Activated CD8-positive, alpha-beta T cell treated with anti-CD3 and anti-CD28 coated beads, Interleukin-2, amount 10 ng/mL, durations not matched to agents 7 days and 5 days (primary cell): ENCODE results near the gene AP4S1. TPM values are rescaled to one million over a fixed set of nuclear protein-coding genes. Genes with fewer than 3 reads are reported as not detected.
"Not testable (repeated sequence)": the region's sequence is repeated elsewhere in the genome, so short reads cannot be mapped to it uniquely, and the experiment has no call there.

Source experiments
- ATAC-seq: fragments of 150-1000 bp; cut with Tn5 transposase; one replicate; pipeline ENCODE4 v1.10.0; 2021; ENCODE audit warnings: moderate library complexity
- CTCF ChIA-PET: fragments of 350-600 bp; sonication (Branson Sonifier 250); formaldehyde crosslinking; loops from one replicate; lab custom pipeline; 2021; ENCODE audit warnings: antibody characterized with exemption; lab: Charles Lee
- POLR2A ChIA-PET: fragments of 350-600 bp; sonication (Branson Sonifier 250); formaldehyde crosslinking; loops from one replicate; lab custom pipeline; 2021; ENCODE audit warnings: antibody characterized with exemption; lab: Charles Lee
- DNase-seq: peaks from one replicate; pipeline ENCODE4 v3.0.0-alpha.2; 2020
- H3K27ac Mint-ChIP-seq: one replicate; pipeline ENCODE4 v1.8.0; 2021; ENCODE audit warnings: mild to moderate bottlenecking, mixed read lengths
- H3K27me3 Mint-ChIP-seq: one replicate; pipeline ENCODE4 v1.8.0; 2021; ENCODE audit warnings: low read depth, mixed read lengths
- H3K36me3 Mint-ChIP-seq: one replicate; pipeline ENCODE4 v1.8.0; 2021; ENCODE audit warnings: low read depth, mixed read lengths
- H3K4me1 Mint-ChIP-seq: one replicate; pipeline ENCODE4 v1.8.0; 2021; ENCODE audit warnings: low read depth, mixed read lengths
- H3K4me3 Mint-ChIP-seq: one replicate; pipeline ENCODE4 v1.8.0; 2021; ENCODE audit warnings: mild to moderate bottlenecking, mixed read lengths
- H3K9me3 Mint-ChIP-seq: one replicate; pipeline ENCODE4 v1.8.0; 2022; ENCODE audit warnings: mixed read lengths; ENCODE audit not compliant: insufficient read depth
- total RNA-seq, 2 experiments: library from RNA; stranded (reverse); gene quantifications; one replicate each; pipeline ENCODE4 v1.2.3, GENCODE V29; 2021

Gene AP4S1
- total RNA-seq, 2 experiments from 2014 or later = 7.6 to 7.7 TPM

- DNase-seq = no peak
- ChIA-PET POLR2A (interaction anchor here (0.9 kb wide), 1 partner anchor 32 kb away, joined by 4 read pairs; the partner anchor contains the start of gene STRN3), CTCF (interaction anchor here (0.7 to 1.8 kb wide), 4 partner anchors 9 to 277 kb away, joined by 3 to 4 read pairs (median 3); no protein-coding TSS in a partner anchor)
- H3K4me1 Mint-ChIP-seq = peaks cover 14% of the 10 kb centered on the region
- H3K36me3 Mint-ChIP-seq = peaks cover 30% of the 10 kb centered on the region
- H3K27me3 Mint-ChIP-seq = no peaks in the 10 kb centered on the region
- ATAC-seq = no peak
- H3K4me3 Mint-ChIP-seq = no peak overlapping the region
- H3K27ac Mint-ChIP-seq = no peak overlapping the region
- peaks cover 14% of the 10 kb centered on the region for H3K9me3 Mint-ChIP-seq
Measured at GRCh38 chr14:30994681-30995620, 30.5 kb upstream of the AP4S1 start.

- no peak overlapping the region for H3K4me3 Mint-ChIP-seq
- ChIA-PET CTCF (interaction anchor here (0.7 to 1.8 kb wide), 4 partner anchors 10 to 277 kb away, joined by 3 to 4 read pairs (median 3); no protein-coding TSS in a partner anchor), POLR2A (interaction anchor here (0.9 kb wide), 1 partner anchor 31 kb away, joined by 4 read pairs; the partner anchor contains the start of gene STRN3)
- H3K27me3 Mint-ChIP-seq = no peaks in the 10 kb centered on the region
- H3K9me3 Mint-ChIP-seq = peaks cover 14% of the 10 kb centered on the region
- peaks cover 35% of the 10 kb centered on the region for H3K36me3 Mint-ChIP-seq
- H3K27ac Mint-ChIP-seq = no peak overlapping the region
- no peak for DNase-seq
- H3K4me1 Mint-ChIP-seq = peaks cover 14% of the 10 kb centered on the region
- ATAC-seq = no peak
Measured at GRCh38 chr14:30995689-30996088, 29.8 kb upstream of the AP4S1 start.

GRCh38 chr14:30996892-30997659 is 28.4 kb upstream of the AP4S1 start:
- H3K27ac Mint-ChIP-seq = no peak overlapping the region
- peaks cover 12% of the 10 kb centered on the region for H3K4me1 Mint-ChIP-seq
- H3K36me3 Mint-ChIP-seq = peaks cover 44% of the 10 kb centered on the region
- H3K9me3 Mint-ChIP-seq = peaks cover 14% of the 10 kb centered on the region
- ATAC-seq = no peak
- DNase-seq = no peak
- ChIA-PET CTCF (no interaction called here), POLR2A (no interaction called here)
- H3K4me3 Mint-ChIP-seq = no peak overlapping the region
- no peaks in the 10 kb centered on the region for H3K27me3 Mint-ChIP-seq

GRCh38 chr14:30998100-30998706 is 27.2 kb upstream of the AP4S1 start:
- ChIA-PET CTCF (interaction anchor here (0.9 kb wide), 1 partner anchor 18 kb away, joined by 5 read pairs; no protein-coding TSS in a partner anchor), POLR2A (no interaction called here)
- Mint-ChIP-seq H3K27ac (no peak overlapping the region), H3K36me3 (peaks cover 48% of the 10 kb centered on the region), H3K4me3 (no peak overlapping the region), H3K27me3 (no peaks in the 10 kb centered on the region), H3K9me3 (peaks cover 14% of the 10 kb centered on the region), H3K4me1 (peaks cover 19% of the 10 kb centered on the region)
- no peak for ATAC-seq
- no peak for DNase-seq

GRCh38 chr14:30999038-30999773 is 26.2 kb upstream of the AP4S1 start:
- H3K27me3 Mint-ChIP-seq = no peaks in the 10 kb centered on the region
- H3K4me1 Mint-ChIP-seq = peaks cover 22% of the 10 kb centered on the region
- H3K4me3 Mint-ChIP-seq = no peak overlapping the region
- H3K27ac Mint-ChIP-seq = no peak overlapping the region
- ChIA-PET CTCF (no interaction called here), POLR2A (no interaction called here)
- ATAC-seq (no peak), DNase-seq (no peak)
- H3K36me3 Mint-ChIP-seq = peaks cover 52% of the 10 kb centered on the region
- peaks cover 14% of the 10 kb centered on the region for H3K9me3 Mint-ChIP-seq

GRCh38 chr14:31000629-31001338 is 24.7 kb upstream of the AP4S1 start:
- DNase-seq (no peak), ATAC-seq (no peak)
- Mint-ChIP-seq H3K9me3 (peaks cover 14% of the 10 kb centered on the region), H3K4me3 (no peak overlapping the region), H3K36me3 (peaks cover 56% of the 10 kb centered on the region), H3K4me1 (peaks cover 19% of the 10 kb centered on the region), H3K27me3 (no peaks in the 10 kb centered on the region), H3K27ac (no peak overlapping the region)
- ChIA-PET POLR2A (no interaction called here), CTCF (no interaction called here)

GRCh38 chr14:31001339-31001658 is 24.1 kb upstream of the AP4S1 start:
- CTCF ChIA-PET = no interaction called here
- Mint-ChIP-seq H3K4me1 (peaks cover 16% of the 10 kb centered on the region), H3K27me3 (no peaks in the 10 kb centered on the region), H3K36me3 (peaks cover 58% of the 10 kb centered on the region), H3K4me3 (no peak overlapping the region), H3K9me3 (peaks cover 14% of the 10 kb centered on the region), H3K27ac (no peak overlapping the region)
- no peak for DNase-seq
- ATAC-seq = no peak
- POLR2A ChIA-PET = no interaction called here

- ATAC-seq = no peak
- no peak overlapping the region for H3K4me3 Mint-ChIP-seq
- no peak for DNase-seq
- ChIA-PET CTCF (no interaction called here), POLR2A (no interaction called here)
- H3K36me3 Mint-ChIP-seq = peaks cover 47% of the 10 kb centered on the region
- H3K4me1 Mint-ChIP-seq = peaks cover 12% of the 10 kb centered on the region
- H3K27ac Mint-ChIP-seq = no peak overlapping the region
- H3K27me3 Mint-ChIP-seq = no peaks in the 10 kb centered on the region
- peaks cover 12% of the 10 kb centered on the region for H3K9me3 Mint-ChIP-seq
Measured at GRCh38 chr14:31003284-31003683, 22.2 kb upstream of the AP4S1 start.

GRCh38 chr14:31004007-31004406 is 21.4 kb upstream of the AP4S1 start:
- DNase-seq, H3K9me3 Mint-ChIP-seq, ATAC-seq, H3K27me3 Mint-ChIP-seq, CTCF ChIA-PET, H3K4me3 Mint-ChIP-seq, H3K27ac Mint-ChIP-seq: not testable (repeated sequence)
- POLR2A ChIA-PET = interaction anchor here (0.6 kb wide), 1 partner anchor 42 kb away, joined by 3 read pairs; no protein-coding TSS in a partner anchor
- H3K4me1 Mint-ChIP-seq = peaks cover 12% of the 10 kb centered on the region
- H3K36me3 Mint-ChIP-seq = peaks cover 41% of the 10 kb centered on the region

- no peak overlapping the region for H3K4me3 Mint-ChIP-seq
- H3K27me3 Mint-ChIP-seq = no peaks in the 10 kb centered on the region
- H3K4me1 Mint-ChIP-seq = peaks cover 10% of the 10 kb centered on the region
- POLR2A ChIA-PET = interaction anchor here (1.4 kb wide), 1 partner anchor 22 kb away, joined by 4 read pairs; no protein-coding TSS in a partner anchor
- peaks cover 20% of the 10 kb centered on the region for H3K36me3 Mint-ChIP-seq
- no peaks in the 10 kb centered on the region for H3K9me3 Mint-ChIP-seq
- ATAC-seq (no peak), DNase-seq (no peak)
- no peak overlapping the region for H3K27ac Mint-ChIP-seq
- CTCF ChIA-PET = no interaction called here
Measured at GRCh38 chr14:31006703-31007102, 18.7 kb upstream of the AP4S1 start.
